Vagina (tissue), 2 donors: ENCODE data around the gene PCNX1.

Source experiments
- POLR2A ChIP-seq, 2 donors: fragments of 450-650 bp; IDR thresholded peaks; one replicate each; pipeline ENCODE4 v1.6.1; 2017; ENCODE audit warnings: antibody characterized with exemption in 2 of 2, mild to moderate bottlenecking in 2 of 2, moderate library complexity in 2 of 2
- POLR2AphosphoS5 ChIP-seq, 2 donors: sonication (generic); formaldehyde crosslinking; IDR thresholded peaks; one replicate each; pipeline ENCODE4 v1.9.0; 2017; ENCODE audit warnings: antibody characterized with exemption in 2 of 2, mild to moderate bottlenecking in 2 of 2, low read depth in 1 of 2; ENCODE audit not compliant: insufficient read depth in 1 of 2
- TF ChIP-seq, protein P1 (sequence below), 3 experiments: fragments of 450-650 bp in 2 of 3; fragments of 200-600 bp in 1 of 3; sonication (generic) in 1 of 3; IDR thresholded peaks; one replicate each; pipeline ENCODE4 v1.5.1; 2017 to 2019; ENCODE audit warnings: antibody characterized with exemption in 3 of 3, mild to moderate bottlenecking in 2 of 3, moderate library complexity in 2 of 3

DNA sequence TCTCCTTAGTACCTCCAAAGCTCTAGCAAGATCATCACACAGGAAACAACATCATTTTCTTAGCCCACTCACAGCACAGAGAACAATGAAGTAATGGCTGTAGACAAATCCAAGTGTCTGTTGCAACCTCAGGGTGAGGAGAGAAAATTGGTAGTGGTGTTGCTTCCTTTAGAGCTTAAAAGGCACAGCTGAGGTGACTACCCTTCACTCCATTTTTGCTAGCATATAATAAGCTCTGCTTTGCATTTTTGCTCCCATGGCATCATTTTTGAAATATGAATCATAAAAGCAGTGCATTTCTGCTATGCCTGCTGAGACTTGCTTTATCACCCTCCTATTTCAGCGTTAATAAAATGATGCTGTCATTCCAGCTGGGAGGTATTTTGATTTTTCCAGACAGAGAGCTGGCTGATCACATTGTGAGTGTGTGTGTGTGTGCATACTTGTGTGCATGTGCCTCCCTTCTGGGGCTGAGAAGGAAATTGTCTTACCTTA is 18.5 kb upstream of the PCNX1 start:
- TF ChIP-seq POLR2A (IDR thresholded peaks at IDR 0.05): no peak
- TF ChIP-seq, protein P1, sequence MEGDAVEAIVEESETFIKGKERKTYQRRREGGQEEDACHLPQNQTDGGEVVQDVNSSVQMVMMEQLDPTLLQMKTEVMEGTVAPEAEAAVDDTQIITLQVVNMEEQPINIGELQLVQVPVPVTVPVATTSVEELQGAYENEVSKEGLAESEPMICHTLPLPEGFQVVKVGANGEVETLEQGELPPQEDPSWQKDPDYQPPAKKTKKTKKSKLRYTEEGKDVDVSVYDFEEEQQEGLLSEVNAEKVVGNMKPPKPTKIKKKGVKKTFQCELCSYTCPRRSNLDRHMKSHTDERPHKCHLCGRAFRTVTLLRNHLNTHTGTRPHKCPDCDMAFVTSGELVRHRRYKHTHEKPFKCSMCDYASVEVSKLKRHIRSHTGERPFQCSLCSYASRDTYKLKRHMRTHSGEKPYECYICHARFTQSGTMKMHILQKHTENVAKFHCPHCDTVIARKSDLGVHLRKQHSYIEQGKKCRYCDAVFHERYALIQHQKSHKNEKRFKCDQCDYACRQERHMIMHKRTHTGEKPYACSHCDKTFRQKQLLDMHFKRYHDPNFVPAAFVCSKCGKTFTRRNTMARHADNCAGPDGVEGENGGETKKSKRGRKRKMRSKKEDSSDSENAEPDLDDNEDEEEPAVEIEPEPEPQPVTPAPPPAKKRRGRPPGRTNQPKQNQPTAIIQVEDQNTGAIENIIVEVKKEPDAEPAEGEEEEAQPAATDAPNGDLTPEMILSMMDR (IDR thresholded peaks at IDR 0.05): no peak
- TF ChIP-seq POLR2AphosphoS5 (IDR thresholded peaks at IDR 0.05; ENCODE audit: insufficient read depth in 1 of 2, low read depth in 1 of 2): no peak
